ENCODE measurements around the gene FNTB.

DNA sequence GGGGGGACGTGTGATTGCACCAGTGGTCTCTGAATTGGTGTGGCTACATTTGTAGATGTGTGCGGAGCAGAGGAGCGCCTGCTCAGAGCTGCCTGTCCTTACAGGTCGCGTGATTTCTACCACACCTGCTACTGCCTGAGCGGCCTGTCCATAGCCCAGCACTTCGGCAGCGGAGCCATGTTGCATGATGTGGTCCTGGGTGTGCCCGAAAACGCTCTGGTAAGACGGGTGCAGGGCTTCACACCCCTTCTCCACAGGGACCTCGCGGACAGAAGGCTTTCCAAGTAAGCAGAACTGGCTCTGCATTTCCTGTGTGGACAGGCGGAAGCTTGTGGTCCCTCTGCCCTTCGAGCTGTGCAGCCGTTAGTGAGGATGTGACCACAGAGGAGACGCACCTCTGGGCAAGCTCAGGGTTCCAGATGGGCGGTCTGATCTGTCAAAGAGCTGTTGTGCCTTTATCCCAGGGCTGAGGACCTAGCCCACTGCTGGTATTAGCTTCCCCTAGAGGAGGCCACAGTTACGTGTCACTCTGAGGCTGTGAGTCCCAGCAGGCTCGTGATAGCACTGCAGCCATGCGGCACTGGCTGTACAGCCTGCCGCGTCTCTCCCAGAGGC is 67.9 kb downstream of the FNTB start:
- TF ChIP-seq, protein P1, sequence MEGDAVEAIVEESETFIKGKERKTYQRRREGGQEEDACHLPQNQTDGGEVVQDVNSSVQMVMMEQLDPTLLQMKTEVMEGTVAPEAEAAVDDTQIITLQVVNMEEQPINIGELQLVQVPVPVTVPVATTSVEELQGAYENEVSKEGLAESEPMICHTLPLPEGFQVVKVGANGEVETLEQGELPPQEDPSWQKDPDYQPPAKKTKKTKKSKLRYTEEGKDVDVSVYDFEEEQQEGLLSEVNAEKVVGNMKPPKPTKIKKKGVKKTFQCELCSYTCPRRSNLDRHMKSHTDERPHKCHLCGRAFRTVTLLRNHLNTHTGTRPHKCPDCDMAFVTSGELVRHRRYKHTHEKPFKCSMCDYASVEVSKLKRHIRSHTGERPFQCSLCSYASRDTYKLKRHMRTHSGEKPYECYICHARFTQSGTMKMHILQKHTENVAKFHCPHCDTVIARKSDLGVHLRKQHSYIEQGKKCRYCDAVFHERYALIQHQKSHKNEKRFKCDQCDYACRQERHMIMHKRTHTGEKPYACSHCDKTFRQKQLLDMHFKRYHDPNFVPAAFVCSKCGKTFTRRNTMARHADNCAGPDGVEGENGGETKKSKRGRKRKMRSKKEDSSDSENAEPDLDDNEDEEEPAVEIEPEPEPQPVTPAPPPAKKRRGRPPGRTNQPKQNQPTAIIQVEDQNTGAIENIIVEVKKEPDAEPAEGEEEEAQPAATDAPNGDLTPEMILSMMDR (IDR thresholded peaks at IDR 0.05; ENCODE audit: control extremely low read depth in 1 of 3, insufficient read depth in 1 of 3, low read depth in 1 of 3, low read length in 3 of 3) = no peak; a peak in 1 of 4 replicates
- no peak for TF ChIP-seq CEBPB (IDR thresholded peaks at IDR 0.05; ENCODE audit: low read depth, low read length)
- no peak for TF ChIP-seq JUND (IDR thresholded peaks at IDR 0.05; ENCODE audit: low read length)
- TF ChIP-seq EP300 (IDR thresholded peaks at IDR 0.05; ENCODE audit: borderline replicate concordance in 1 of 2, low read depth in 2 of 2, low read length in 2 of 2) = no peak
- no peak for TF ChIP-seq EZH2 (IDR thresholded peaks at IDR 0.05; ENCODE audit: low read depth, low read length, severe bottlenecking)
- TF ChIP-seq BRCA1 (IDR thresholded peaks at IDR 0.05; ENCODE audit: low read depth, low read length) = no peak
